ENCODE results near the gene FAM174C.

Gene FAM174C

DNA sequence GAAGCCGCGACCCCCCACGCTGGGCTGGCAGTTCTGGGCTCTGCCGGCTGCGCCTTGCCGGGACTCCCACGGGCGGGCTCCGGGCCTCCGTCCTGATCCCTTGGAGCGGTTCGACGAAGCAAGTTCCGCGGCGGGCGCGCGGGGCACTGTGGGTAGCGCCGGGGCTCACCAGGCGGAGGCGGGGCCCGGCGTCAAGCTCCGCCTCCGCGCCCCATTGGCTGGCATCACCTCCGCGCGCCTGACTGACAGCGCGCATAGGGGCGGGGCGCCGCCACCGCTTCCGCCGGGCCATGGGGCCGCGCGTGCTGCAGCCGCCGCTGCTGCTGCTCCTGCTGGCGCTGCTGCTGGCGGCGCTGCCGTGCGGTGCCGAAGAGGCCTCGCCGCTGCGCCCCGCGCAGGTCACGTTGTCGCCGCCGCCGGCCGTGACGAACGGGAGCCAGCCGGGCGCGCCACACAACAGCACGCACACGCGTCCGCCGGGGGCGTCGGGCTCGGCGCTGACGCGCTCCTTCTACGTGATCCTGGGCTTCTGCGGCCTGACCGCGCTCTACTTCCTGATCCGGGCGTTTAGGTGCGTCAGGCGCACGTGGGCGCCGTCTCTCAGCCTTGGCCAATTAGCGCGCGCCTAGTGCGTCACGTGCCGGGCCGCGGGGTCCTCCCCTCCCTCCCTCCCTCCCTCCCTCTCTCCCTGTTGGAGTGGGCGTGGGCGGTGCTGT, at the start of gene FAM174C:
FAM174C (plus strand) TSS at position 271 of the 716 bp plus-strand sequence; CDS start at position 291, 20 bp downstream.
- intact Hi-C loops (cut with DNase I), result loop anchor here (5.0 to 10.0 kb wide), 2 partner anchors 82 to 159 kb away; partner anchors contain the start of gene RPS15
- peak; percentile 89 to 99 (median 96) for DNase-seq

DNA sequence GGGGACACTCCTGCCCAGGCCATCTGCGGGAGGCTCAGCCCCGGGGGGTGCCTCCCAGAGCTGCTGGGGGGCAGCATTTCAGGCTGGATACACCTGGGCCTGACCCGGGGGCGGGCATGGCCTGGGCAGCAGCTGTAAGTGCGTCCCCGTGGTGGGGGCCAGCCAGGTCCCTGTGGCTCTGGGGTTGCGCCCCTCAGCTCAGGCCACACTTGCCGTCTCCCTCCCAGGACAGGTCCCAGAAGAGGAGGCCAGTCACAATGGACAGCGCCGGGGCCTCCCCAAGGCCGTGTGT, 49.2 kb upstream of the FAM174C start:
- DNase-seq, result no peak
- intact Hi-C loops (cut with DNase I), result no loop called here

DNA sequence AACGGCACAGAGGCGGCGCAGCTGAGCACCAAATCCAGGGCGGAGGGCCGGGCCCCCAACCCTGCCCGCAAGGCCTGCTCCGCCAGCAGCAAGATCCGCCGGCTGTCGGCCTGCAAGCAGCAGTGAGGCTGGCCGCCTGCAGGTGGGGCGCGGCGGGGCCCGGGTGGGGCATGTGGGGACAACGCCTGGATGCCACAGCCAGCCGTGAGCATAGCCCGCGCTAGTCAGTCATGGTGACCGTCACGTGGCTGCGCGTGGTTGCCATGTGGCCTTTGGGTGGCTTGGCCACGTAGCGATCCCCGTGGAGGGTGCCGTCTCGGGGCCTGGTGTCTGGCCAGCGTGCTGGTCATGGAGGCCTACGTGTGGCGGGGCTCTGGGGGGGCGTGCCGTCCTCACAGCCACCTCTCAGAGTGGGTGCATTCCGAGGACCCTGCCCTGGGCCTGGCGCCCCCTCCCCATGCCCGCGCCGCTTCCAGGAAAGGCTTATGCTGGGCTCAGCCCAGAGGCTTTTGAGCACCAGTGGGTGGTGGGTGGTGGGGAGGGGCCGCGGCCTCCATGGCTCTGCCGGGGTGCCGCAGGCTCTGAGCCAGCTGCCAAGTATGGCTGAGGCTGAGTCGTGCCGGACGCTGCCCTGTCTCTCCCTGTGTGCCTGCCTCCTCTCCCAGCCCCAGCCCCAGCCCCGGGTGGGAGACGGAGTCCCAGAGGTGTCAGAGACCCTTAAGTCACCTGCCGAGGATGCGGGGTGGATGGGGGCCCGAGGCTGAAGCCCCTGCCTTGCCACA, 48.6 kb upstream of the FAM174C start:
- intact Hi-C loops (cut with DNase I), result no loop called here

DNA sequence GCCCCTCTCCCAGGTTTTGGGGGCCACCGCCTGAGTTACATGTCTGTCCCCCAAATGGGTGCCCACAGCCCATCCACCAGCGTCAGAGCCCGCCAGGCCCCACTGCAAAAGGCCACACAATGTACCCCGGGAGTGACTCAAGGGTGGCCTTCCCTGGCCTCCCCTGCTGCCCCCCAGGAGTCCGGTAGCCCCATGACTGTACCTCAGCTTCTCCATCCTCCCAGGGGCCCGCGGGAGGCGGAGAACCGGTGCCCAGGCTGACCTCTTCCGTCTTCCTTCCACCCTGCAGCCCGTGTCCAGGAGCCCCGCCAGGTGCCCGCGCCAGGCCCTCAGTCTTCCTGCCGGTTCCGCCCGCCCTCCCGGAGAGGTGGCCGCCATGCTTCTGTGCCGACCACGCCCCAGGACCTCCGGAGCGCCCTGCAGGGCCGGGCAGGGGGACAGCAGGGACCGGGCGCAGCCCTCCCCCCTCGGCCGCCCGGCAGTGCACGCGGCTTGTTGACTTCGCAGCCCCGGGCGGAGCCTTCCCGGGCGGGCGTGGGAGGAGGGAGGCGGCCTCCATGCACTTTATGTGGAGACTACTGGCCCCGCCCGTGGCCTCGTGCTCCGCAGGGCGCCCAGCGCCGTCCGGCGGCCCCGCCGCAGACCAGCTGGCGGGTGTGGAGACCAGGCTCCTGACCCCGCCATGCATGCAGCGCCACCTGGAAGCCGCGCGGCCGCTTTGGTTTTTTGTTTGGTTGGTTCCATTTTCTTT, 47.9 kb upstream of the FAM174C start:
- no peak for DNase-seq
- intact Hi-C loops (cut with DNase I), result no loop called here

More for the DNA sequence above, 48.6 kb upstream of the FAM174C start:
- DNase-seq, result peak in 1 of 10 donors; percentile 84

DNA sequence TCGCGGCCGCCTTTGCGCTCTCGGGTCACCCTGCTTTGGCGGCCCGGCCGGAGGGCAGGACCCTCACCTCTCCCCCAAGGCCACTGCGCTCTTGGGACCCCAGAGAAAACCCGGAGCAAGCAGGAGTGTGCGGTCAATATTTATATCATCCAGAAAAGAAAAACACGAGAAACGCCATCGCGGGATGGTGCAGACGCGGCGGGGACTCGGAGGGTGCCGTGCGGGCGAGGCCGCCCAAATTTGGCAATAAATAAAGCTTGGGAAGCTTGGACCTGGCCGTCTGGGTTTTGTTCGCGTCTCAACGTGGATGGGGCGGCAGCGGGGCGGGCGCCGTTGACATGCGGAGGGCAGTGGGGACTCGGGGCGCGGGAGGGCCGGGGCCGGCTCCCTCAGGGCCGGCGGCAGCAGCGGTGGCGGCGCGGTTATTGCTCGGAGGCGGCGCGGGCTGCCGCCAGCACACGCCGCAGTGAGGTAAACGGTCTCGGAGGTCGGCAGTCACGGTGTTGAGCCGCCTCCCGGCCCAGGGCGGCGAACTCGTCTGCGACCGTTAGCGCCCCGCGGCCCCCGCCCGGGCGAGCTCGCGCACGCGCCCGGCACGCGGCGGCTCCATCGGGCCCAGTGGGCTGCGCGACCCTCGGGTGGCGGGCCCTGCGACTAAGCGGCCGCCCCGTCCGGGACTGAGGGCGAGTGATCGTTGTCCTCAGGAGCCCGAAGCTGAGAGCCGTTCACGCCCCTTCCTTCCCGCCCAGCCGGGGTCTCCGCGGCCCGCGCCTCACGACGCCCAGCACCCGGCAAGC, 47.0 kb upstream of the FAM174C start:
- DNase-seq, result no peak
- intact Hi-C loops (cut with DNase I), result no loop called here

DNA sequence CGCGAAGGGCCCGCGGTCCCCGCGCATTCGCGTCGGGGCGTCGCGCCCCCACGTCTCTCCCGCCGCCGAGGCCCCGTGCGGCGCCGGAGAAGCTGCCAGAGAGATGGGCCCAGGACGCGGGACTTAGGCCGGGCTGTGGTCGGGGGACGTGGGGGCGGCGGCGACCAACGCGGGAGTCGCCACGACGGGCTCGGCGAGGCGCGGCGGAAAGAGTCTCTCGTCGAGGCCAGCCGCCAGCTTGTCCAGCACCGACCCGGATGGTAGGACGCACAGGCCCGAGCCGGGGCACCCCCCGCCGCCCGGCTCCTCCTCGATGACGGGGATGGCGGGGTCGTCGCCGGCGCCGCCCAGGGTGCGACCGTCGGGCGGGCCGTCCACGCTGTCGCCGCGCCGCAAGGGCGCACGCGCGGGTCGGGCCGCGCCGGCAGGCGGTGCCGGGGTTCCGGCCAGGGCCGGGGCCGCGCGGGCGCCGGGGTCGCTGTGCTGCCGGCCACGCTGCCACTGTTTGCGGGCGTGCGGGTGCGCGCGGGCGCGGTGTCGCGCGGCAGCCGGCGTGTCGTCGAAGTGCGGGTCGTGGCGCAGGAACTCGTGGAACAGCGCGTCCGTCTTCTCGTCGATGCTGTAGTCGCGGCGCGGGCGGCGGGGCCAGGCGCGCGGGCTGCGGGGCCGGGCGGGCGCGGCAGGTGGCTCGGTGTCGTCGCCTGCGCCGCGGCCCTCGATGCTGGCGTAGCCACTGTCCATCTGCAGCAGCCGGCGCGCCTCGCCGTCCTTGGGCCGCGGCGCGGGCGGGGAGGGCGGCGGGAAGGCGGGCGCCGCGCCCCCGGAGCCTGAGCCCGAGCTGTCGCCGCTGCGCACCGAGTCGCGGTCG, 46.0 kb upstream of the FAM174C start:
- intact Hi-C loops (cut with DNase I), result no loop called here

DNA sequence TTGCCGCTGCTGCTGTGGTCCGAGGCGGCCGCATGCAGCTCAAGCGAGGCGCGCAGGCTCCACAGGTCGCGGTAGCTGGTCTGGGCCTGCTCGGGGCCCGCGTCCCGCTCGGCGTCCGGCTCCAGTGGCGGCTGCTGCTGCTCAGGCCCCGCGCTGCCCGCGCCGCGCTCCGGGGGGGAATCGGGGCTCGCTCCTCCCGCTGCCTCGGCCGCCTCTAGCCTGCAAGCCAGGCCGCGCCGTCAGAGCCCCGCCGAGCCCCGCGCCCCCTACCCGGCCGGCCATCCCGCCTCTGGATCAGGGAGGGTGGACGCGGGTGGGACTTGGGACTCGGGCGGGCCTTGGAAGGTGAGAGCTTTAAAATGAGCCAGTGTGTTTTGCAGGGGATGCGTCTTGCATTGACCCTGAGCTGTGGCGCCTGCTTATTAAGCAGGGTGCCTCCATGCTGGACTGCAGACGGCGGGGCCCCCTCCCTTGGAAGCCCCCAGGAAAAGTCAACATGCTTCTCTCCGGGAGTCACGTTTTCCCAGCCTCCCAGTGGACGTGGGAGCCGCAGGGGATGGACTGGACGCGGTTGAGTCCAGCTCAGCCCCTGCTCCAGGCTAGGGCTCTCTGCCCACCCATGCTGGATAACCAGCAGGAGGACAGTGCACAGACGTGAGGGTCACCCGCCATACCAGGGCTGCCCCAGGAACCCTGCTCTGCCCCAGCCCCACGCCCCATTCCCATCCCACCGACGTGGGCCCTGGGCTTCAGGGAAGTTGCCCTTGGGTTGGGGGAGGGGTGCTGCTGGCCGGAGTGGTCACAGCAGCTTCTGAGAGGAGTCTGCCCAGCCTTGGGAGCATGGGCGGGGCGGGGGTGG, 45.2 kb upstream of the FAM174C start:
- intact Hi-C loops (cut with DNase I), result no loop called here
- DNase-seq, result no peak

More for the DNA sequence above, 46.0 kb upstream of the FAM174C start:
- DNase-seq, result no peak

DNA sequence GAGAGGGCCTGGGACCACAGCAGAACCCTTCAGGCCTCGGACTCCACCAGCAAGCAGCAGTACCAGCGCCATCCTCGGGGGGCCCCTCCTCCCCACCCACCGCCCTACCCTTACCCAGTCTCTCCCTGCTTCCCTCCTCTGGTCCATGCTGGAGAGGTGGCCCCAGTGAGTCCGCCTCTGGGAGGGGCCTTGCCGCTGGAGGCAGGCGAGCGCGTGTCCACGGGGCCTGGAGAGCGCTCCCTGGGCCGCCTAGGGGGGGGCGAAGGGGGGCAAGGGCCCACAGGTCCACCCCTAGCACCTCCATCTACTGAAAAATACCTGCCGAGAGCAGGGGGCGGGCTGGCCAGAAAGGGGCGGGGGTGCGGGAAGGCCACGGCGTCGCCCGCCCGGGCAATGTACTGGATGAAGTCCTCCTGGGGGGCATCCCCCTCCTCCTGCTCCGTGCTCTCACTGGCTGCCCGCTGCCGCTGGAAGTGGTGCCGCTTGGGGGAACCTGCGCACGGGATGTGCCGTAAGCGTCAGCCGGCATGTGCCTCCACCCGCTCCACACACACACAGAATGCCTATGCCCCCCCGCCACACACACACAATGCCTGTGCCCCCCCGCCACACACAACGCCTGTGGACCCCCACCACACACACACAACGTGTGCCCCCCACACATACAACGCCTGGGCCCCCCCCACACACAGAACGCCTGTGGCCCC, 44.4 kb upstream of the FAM174C start:
- intact Hi-C loops (cut with DNase I), result no loop called here
- DNase-seq, result peak in 1 of 10 donors; percentile 87

DNA sequence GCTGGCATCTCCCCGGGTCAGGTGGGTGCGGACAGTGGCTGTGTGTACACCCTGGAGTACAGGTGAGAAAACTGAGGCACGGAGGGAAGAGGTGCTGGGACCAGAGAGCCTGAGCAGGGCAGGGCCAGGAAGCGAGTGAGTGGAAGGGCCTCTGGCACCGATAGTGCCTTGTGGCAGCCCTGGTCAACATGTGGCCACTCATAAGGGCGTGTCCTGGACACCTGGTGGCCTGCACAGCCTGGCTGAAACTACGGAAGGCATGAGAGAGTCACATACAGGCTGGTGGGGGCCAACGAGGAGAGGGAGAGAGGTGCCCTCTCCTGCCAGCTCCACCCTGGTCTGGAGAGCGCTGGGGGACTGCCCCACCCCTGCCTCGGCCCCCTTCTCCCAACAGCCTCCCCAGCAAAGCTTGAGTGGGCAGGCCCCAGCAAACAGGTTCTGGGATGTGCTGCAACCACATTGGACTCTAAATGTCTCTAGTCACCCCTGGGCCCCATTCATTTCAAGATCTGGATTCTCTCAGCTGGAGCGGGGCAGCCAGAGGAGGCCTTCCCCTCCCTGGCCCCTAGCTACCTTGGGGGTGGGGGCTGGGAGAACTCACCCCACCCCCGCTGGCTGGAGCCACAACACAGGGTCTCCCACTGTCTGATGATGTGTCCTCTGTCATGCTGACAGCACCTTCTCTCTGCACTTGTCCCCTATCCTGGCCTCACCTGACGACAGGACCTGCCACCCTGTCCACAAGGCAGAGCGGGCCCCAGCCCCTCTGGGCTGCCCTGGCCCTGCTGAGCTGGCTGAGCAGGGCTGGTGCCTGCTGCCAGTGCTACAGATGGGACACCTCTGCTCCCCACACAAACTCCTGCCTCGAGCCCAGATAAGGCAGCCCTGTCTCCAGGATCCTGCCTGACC, 43.3 kb upstream of the FAM174C start:
- DNase-seq, result no peak
- intact Hi-C loops (cut with DNase I), result no loop called here

DNA sequence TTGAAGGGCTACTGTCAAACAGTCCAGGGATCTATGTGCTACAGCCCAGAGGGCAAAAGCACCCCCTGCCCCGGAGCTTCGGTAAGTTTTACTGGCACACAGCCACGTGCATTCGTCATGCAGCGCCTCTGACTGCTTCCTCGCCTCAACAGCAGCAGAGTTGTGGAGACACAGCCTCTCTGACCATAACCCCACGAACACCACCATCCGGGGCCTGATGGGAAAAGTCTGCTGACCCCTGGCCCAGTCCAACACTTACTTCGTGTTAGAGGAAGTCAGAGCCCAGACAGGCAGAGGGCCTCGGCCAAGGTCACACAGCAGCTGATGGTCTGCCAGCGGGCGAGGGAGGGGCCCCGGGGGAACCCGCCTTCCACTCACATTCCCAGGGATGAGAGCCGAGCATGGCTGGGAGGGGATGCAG, 42.7 kb upstream of the FAM174C start:
- intact Hi-C loops (cut with DNase I), result no loop called here
- DNase-seq, result peak in 1 of 10 donors; percentile 86

DNA sequence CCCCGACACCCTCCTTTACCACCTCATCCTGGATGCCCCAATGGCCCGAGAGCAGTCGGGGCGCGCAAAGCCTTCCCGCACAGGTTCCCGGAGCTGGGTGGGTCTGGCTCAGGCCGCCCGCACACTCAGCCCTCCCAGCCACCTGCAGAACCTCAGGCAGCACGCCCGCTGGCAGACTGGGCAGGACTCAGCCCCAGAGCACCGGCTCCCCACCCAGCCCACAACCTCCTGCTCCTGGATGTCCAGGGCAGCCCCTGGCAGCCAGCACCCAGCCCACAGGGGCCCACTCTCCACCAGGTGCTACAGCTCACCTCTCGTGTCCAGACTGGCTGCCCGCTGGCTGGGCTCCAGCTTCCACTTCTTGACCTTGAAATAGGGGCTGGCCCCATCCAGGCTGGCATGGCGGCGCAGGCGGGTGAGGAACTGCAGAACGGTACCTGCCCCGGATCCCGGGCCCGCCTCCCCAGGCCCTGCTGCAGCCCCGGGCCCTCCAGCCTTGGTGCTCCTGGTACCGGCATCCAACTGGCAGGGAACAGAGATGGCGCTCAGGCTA, 42.1 kb upstream of the FAM174C start:
- intact Hi-C loops (cut with DNase I), result no loop called here
- DNase-seq, result peak in 1 of 10 donors; percentile 83

DNA sequence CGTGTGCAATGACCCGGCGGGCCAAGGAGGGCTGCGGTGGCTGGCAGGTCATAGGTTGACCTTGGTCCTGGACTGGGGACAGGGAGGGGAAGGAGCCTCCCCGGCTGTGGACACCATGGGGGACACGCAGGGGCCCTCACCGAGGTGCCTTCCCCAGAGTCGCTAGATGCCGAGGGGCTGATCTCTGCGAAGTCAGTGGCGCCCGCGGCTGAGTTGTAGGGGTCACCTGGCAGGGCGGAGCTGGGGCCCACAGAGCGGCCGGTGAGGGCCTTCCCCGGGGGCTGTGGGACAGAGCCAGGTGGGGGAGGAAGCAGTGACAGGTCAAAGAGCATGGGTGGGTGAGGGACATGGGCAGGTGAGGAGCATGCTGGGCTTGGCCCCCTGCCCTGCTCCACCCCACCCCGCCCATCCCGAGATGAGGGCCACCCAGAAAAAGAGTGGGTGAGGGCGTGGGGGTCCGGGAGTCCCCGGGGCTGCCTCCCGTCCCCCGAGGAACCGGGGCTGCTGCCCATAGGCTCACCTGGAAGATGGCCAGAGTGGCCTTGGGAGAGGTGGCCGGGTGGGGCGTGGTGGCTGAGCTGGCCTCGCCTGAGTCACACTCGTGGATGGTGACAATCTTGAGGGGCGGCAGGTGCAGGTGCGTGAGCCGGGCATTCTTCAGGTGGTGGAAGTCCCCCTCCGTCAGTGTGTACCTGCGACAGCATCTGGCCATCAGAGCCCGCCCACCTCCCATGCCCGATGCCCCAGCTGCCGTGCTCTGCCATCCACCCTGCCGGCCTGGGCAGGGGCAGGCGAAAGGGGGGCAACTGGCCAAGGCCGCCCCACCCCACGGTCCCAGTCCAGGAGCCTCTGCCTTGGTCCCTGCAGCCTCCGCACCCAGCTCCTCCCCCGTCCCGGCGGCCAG, 41.0 kb upstream of the FAM174C start:
- DNase-seq, result no peak
- intact Hi-C loops (cut with DNase I), result no loop called here

DNA sequence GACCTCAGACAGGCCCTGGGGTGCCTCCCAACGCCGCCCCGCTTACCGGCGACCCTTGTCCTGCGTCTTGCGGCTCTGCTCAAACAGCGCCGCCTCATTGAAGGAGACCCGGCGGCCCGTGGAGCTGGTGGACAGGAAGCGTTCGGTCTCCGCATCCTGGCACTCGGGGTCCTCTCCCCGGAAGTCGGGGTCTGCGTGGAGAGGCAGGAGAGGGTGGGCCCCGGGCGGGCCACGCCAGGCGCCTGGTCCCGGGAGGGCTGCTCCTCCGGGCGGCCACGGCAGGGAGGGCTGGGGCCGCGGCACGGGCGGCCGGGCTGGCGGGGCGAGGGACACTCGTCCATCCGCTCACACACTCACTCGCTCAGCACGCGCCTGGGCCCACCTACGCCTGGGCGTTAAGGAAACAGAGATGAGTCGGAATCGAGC, 40.4 kb upstream of the FAM174C start:
- intact Hi-C loops (cut with DNase I), result loop anchor here (5.0 kb wide), 1 partner anchor 123 kb away; no protein-coding TSS in a partner anchor

DNA sequence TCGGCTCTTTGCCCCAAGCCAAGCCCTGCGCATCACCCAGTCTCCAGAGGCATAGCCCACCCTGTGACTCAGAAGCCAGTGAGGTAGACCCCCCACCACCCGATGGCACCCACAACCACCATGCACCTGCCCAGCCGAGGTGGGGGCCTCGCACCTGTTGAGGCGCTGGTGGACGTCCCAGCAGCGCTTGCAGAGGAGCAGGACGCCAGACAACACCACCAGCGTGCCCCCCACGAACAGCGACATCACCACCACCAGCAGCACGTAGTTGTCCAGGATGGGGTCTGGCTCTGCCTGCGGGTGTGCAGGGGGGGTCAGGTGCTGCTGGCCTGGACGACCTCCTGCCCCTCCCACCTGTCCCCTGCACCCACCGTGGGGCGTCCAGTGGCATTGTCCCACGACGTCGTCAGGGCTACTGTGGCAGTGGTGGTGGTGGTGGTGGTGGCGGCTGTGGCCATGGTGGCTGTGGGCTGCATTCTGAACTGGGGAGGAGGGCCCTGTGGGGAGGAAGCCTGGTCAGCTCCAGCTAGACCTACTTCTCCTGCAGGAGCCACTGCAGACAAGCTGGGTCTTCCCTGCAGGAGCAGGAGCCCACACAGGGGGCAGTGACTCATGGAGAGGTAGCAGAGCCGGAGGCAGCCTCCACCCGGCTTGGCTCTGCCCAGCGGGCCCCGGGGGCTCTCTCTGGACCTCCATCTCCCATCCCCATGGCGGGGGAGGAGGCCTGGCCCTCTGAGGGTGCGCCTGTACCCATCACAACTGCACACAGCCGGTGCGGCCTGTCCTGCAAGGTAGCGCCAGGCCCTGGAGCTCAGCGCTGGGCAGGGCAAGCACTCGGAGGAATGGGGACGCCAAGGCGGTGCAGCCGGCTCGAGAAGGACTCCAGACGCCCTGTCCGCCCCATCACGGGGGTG, 39.4 kb upstream of the FAM174C start:
- DNase-seq, result peak in 2 of 10 donors; percentile 85 to 86
- intact Hi-C loops (cut with DNase I), result loop anchor here (5.0 kb wide), 1 partner anchor 124 kb away; no protein-coding TSS in a partner anchor

More for the DNA sequence above, 40.4 kb upstream of the FAM174C start:
- peak in 1 of 10 donors; percentile 84 for DNase-seq

All from posterior cingulate gyrus (tissue), 11 donors.